GM21447 (cell line): ENCODE data around the gene C1orf116.

Experiments used
- ATAC-seq: cut with Tn5 transposase; IDR thresholded peaks from one replicate; pipeline ENCODE4 v1.9.1; 2021; ENCODE audit not compliant: unreplicated experiment

The C1orf116 gene

GRCh38 chr1:207000651-207001291 is 31.8 kb downstream of the C1orf116 start:
- no peak for ATAC-seq

GRCh38 chr1:206998816-206999215 is 33.7 kb downstream of the C1orf116 start:
- no peak for ATAC-seq

- no peak for ATAC-seq
Measured at GRCh38 chr1:206992790-206993189, 39.8 kb downstream of the C1orf116 start.

- no peak for ATAC-seq
Measured at GRCh38 chr1:206987873-206988272, 44.7 kb downstream of the C1orf116 start.

- no peak for ATAC-seq
Measured at GRCh38 chr1:206986885-206987284, 45.7 kb downstream of the C1orf116 start.

GRCh38 chr1:206986402-206986801 is 46.2 kb downstream of the C1orf116 start:
- no peak for ATAC-seq

- ATAC-seq, result no peak
Measured at GRCh38 chr1:206985162-206985749, 47.3 kb downstream of the C1orf116 start.

- ATAC-seq, result no peak
Measured at GRCh38 chr1:206982216-206982615, 50.3 kb downstream of the C1orf116 start.

- no peak for ATAC-seq
Measured at GRCh38 chr1:206979379-206980043, 53.0 kb downstream of the C1orf116 start.

- no peak for ATAC-seq
Measured at GRCh38 chr1:206978259-206978658, 54.3 kb downstream of the C1orf116 start.

GRCh38 chr1:206975306-206975705 is 57.2 kb downstream of the C1orf116 start:
- no peak for ATAC-seq

GRCh38 chr1:206974140-206974539 is 58.4 kb downstream of the C1orf116 start:
- ATAC-seq, result no peak

GRCh38 chr1:206972728-206973127 is 59.8 kb downstream of the C1orf116 start:
- ATAC-seq, result no peak

GRCh38 chr1:206971029-206971655 is 61.4 kb downstream of the C1orf116 start:
- ATAC-seq, result peak; percentile 50

GRCh38 chr1:206970446-206970845 is 62.1 kb downstream of the C1orf116 start, which contains the start of gene FCAMR:
TSS of gene FCAMR (minus strand) at chr1:206970460. CDS start at chr1:206970125, 335 bp downstream.
- no peak for ATAC-seq

GRCh38 chr1:206969090-206969489 is 63.5 kb downstream of the C1orf116 start:
- ATAC-seq, result no peak
